DMS53 treated with DMSO at 0.1 percent for 48 hours (cell line): ENCODE data around the gene SETSIP.
"Not testable (repeated sequence)": the region's sequence is repeated elsewhere in the genome, so short reads cannot be mapped to it uniquely, and the experiment has no call there.

Experiments
- DNase-seq: peaks from one replicate; lab custom pipeline; 2025; ENCODE audit not compliant: unreplicated experiment; lab: John Stamatoyannopoulos, UW

The SETSIP gene, protein sequence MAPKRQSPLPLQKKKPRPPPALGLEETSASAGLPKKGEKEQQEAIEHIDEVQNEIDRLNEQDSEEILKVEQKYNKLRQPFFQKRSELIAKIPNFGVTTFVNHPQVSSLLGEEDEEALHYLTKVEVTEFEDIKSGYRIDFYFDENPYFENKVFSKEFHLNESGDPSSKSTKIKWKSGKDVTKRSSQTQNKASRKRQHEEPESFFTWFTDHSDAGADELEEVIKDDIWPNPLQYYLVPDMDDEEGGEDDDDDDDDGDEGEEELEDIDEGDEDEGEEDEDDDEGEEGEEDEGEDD

DNA sequence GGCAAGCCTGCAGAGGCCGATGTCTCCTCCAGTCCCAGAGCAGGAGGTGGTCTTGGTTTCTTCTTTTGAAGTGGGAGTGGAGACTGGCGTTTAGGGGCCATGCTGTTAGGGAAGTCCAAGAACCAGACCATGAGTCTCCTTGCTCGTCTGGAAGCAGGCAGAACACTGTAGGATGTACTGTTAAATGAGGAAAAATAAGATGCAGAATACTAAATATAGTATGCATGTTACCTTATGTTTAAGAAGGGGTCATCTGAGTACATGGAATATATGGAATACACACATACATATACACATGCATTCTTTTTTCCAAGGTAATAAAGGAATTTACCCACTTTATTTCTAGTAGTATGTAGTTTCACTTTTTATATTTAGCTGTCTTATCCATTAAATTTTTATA lies at the start of gene SETSIP:
TSS of gene SETSIP (minus strand) at position 101 of the 400 bp plus-strand sequence. CDS start at position 101, 0 bp downstream.
- DNase-seq, result no peak

GRCh38 chr1:92123868-92124267 lies 48.7 kb upstream of the SETSIP start:
- DNase-seq, result no peak

DNA sequence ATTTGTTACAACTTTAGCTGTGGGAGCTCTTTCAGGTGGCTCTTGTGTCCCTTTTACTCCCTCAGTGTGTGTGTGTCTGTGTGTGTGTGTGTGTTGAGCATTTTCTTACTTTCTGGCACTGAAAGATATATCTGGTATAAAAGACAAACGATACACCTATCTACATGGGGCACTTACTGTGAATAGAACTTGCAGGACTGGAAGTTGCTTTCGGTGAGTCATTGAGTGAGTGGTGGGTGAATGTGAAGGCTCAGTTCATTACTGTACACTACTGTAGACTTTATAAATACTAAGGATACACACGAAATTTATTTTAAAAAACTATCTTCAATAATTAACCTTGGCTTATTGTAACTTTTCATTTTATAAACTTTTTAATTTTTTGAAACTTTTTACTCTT lies 43.6 kb upstream of the SETSIP start:
- peak; percentile 13 for DNase-seq

DNA sequence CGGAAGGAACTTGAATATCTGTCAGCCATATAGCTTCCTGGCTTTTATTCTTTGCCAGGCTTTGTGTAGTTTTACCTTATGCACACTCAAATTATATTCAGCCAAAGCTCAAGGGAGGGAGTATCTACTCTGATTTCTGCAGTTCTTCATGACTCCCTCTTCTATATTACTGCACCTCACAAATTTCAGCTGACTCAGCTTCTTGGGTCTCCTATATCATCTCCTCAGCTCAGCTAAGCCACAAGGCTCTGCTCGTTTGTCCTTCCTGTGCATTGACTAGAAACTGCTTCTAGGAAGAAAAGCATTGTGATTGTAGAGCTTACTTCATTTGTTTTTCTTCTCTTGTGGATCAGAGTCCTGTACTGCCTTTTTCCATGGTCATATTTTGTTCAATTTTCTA lies 42.3 kb upstream of the SETSIP start:
- DNase-seq, result no peak

GRCh38 chr1:92108631-92109030 lies 33.4 kb upstream of the SETSIP start:
- no peak for DNase-seq

GRCh38 chr1:92105546-92106081 lies 30.4 kb upstream of the SETSIP start:
- no peak for DNase-seq

GRCh38 chr1:92096317-92096716 lies 21.1 kb upstream of the SETSIP start:
- DNase-seq, result no peak

DNA sequence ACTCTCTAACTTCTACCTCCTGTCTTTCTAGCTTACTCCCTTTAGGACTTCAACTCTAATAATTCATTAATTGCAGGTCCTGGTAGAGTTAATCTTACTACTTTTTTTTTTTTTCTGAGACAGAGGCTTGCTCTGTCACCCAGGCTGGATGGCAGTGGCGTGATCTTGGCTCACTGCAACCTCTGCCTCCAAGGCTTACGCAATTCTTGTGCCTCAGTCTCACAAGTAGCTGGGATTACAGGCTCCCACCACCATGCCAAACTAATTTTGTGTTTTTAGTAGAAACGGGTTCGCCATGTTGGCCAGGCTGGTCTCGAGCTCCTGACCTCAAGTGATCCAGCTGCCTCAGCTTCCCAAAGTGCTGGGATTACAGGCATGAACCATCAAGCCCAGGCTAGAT lies 20.7 kb upstream of the SETSIP start:
- no peak for DNase-seq

GRCh38 chr1:92094595-92094994 lies 19.4 kb upstream of the SETSIP start:
- no peak for DNase-seq

DNA sequence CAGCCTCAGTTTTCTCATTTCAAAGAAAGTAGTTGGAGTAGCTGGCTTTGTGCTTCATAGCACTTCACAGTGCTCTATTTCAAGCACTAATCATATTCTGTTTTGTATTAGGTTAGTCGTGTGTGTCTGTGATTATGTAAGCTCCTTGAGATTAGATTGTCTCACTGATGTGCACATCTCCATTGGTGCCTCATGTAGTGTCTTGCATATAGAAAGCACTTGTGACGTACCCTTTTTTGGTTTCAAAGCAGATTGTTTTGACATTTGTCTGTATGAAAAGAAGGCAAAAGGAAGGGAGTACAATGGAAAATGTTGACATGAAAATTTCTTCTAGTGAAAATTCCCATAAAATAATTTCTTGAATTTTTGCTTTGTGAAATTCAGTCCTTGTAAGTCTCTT lies 18.9 kb upstream of the SETSIP start:
- no peak for DNase-seq

DNA sequence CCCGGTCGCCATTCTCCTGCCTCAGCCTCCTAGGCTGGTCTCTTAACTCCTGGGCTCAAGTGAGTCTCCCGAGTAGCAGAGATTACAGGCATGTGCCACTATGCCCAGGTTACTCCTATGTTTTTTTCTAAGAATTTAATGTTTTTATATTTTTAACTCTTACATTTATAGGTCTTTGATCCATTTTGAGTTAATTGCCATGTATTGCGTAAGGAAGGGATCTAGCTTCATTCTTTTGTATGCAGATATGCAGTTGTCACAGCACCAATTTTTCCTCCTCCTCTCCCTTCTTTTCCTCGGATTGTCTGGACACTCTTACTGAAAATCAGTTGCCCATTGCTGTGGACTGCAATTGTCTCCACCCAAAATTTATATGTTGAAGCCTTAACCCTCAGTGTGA lies 16.4 kb upstream of the SETSIP start:
- no peak for DNase-seq

- DNase-seq, result no peak
These were observed 12.3 kb upstream of the SETSIP start for GRCh38 chr1:92087542-92087941.

DNA sequence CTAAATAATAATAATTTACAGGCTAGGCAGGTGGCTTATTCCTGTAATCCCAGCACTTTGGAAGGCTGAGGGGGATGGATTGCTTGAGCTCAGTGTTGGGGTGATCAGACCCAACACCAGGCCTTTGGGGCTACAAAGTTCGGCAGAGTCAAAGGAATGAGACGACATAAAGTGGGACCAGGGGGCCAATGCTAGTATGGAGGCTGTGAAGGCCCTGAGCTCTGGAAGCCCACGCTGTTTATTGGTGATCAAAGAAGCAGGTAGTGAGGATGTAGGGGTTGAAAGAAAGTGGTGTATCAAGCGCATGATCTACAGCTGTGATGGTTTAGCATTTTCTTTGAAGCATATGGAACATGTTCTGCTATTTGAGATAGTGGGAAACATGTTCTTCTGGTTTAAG lies 10.5 kb upstream of the SETSIP start:
- DNase-seq, result no peak

DNA sequence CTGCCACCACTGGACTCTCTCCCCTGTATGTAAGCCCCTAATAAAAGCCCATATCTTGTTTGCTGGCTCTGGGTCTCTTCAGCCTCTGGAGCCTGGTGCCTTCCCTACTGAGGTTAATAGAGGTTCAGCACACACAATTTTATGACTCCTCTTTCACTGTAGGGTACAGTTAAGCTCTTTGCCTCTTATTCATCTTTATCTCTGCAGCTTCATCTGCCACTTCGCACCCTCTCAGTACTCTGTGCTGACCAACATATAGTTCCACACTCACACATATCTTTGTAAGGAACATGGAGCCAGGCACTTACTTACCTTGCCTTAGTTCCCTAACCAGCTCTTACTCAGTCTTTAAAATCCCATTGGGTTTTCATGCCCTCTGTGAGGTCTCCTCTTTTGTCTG lies 9.4 kb upstream of the SETSIP start:
- DNase-seq, result no peak

DNA sequence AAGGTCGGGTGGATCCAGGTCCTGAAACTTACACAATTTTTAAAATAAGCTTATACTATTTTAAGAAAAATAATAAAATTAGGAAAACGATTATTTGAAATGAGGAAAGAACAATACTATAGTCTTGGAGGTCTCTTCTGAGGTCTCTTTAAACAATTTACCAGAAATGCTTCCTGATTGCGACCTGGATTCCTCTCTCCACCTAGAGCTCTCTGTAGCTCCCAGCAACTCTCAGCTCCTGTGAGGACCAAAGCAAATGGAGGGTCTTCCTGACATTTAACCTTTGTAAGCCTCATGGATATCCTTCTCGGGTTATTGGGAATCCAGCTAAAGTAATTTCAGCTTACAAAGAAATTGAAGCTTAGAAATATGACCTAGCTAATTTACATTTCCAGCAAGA lies 5.8 kb upstream of the SETSIP start:
- peak; percentile 41 for DNase-seq

- peak; percentile 91 for DNase-seq
These were observed 5.1 kb upstream of the SETSIP start, which contains the start of gene BTBD8 for GRCh38 chr1:92080128-92080985. Gene BTBD8 (plus strand): TSS chr1:92080345. CDS start chr1:92080572, 227 bp downstream.

- DNase-seq, result no peak
These were observed 4.2 kb upstream of the SETSIP start for GRCh38 chr1:92079441-92079840.

- DNase-seq, result not testable (repeated sequence)
These were observed 2.9 kb upstream of the SETSIP start for GRCh38 chr1:92078077-92078476.

DNA sequence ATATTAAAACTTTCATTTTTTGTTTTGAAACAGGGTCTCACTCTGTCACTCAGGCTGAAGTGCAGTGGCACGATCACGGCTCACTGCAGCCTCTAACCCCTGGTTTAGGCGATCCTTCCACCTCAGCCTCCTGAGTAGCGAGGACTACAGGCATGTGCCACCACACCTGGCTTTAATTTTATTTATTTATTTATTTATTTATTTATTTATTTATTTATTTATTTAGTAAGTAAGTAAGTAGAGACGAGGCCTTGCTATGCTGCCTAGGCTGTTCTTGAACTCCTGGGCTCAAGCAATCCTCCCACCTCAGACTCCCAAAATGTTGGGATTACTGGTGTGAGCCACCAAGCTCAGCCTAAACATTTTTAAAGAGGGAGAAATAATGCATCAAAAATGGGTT lies 1.2 kb upstream of the SETSIP start:
- DNase-seq, result no peak

DNA sequence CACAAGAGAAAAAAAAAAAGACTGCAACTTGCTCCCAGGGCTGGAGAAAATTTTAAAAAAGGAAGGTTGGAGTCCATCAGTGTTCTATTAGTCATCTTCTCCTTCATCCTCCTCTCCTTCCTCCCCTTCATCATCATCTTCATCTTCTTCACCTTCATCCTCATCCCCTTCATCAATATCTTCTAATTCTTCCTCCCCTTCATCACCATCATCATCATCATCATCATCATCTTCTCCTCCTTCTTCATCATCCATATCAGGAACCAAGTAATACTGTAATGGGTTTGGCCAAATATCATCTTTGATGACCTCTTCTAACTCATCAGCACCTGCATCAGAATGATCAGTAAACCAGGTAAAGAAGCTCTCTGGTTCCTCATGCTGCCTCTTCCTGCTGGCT lies 765 bp downstream of the SETSIP start:
- not testable (repeated sequence) for DNase-seq

DNA sequence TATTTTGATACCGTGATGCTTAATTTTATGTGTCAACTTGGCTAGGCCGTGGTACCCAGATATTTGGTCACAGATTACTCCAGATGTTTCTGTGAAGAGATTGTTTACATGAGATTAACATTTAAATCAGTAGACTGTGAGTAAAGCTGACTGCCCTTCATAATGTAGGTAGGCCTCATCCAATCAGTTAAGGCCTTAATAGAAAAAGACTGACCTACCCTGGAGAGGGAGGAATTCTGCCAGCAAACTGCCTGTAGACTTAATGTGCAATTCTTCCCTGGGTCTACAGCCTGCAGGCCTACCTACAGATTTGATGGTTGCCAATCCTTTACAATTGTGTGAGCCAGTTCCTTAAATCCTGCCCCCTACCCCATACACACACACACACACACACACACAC lies 4.3 kb downstream of the SETSIP start:
- no peak for DNase-seq

DNA sequence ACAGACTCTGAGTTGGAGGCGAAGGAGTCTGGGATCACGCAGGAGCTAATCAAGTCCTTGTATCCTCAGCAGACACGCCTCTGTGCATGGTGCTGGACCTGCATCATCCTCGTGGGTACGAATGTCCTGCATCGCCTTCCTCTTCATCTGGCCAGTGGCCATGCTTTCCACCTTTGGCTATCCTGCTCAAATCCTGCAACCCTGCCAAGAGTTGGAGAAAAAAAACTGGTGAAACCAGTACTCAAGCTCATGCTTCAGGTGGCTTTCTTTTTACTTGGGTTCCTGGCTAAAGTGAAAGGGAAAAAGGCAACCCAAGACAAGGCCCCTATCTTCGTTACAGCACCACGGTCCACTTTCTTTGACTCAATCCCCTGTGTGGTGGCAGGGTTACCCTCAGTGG lies 8.9 kb downstream of the SETSIP start:
- no peak for DNase-seq
